MM.1S (cell line): Measurements from ENCODE around the gene SPDYE3.
"Not testable (repeated sequence)": the region's sequence is repeated elsewhere in the genome, so short reads cannot be mapped to it uniquely, and the experiment has no call there.

ENCODE experiments used
- CTCF ChIP-seq: fragments of 300-600 bp; sonication (generic); IDR thresholded peaks from 2 replicates; pipeline ENCODE4 v1.5.1; 2016; ENCODE audit warnings: antibody characterized with exemption, low read length, mixed read lengths
- EZH2 ChIP-seq: fragments of 300-600 bp; sonication (generic); optimal IDR thresholded peaks from 2 replicates; pipeline ENCODE3; 2017; ENCODE audit warnings: low read depth, mild to moderate bottlenecking, antibody characterized with exemption, low read length, mixed read lengths
- EZH2phosphoT487 ChIP-seq: fragments of 300-600 bp; sonication (generic); IDR thresholded peaks from 2 replicates; pipeline ENCODE4 v1.6.1; 2018; ENCODE audit warnings: antibody characterized with exemption, low read length

- TF ChIP-seq EZH2, CTCF, EZH2phosphoT487: not testable (repeated sequence)
Measured at GRCh38 chr7:100270941-100271593, 36.4 kb upstream of the SPDYE3 start.
